Endothelial cell of umbilical vein (primary cell): ENCODE results near the gene AP2A2. TPM values are rescaled to one million over a fixed set of nuclear protein-coding genes. Genes with fewer than 3 reads are reported as not detected.

Experiments
- BruUV-seq: library from RNA; stranded (reverse); fragments of 400-500 nt; replicated peaks from 2 replicates; lab custom pipeline; 2021; lab: Mats Ljungman, UMichigan
- CTCF ChIA-PET: fragments of 300-600, 350-600 bp; sonication (Branson Sonifier 250); formaldehyde crosslinking; loops from one replicate; lab custom pipeline; 2021; ENCODE audit warnings: antibody characterized with exemption, inconsistent platforms; lab: Charles Lee
- POLR2A ChIA-PET: fragments of 300-600, 350-600 bp; sonication (Branson Sonifier 250); formaldehyde crosslinking; loops from one replicate; lab custom pipeline; 2021; ENCODE audit warnings: antibody characterized with exemption, inconsistent platforms; lab: Charles Lee
- DNase-seq: peaks from one replicate; pipeline ENCODE4 v3.0.0-alpha.2; 2011; ENCODE audit warnings: low read depth, low spot score
- FAIRE-seq: peaks from 2 replicates; lab custom pipeline; 2011; peaks lifted over from hg19 to GRCh38; lab: Jason Lieb, UNC
- H2AFZ ChIP-seq: 2 replicates; pipeline ENCODE4 v1.6.0; 2012; ENCODE audit warnings: low read depth, low read length, control low read depth, inconsistent platforms
- H3K27ac ChIP-seq: 2 replicates; pipeline ENCODE4 v1.5.1; 2011; ENCODE audit warnings: low read depth, mild to moderate bottlenecking, control low read depth, low read length, moderate library complexity; ENCODE audit not compliant: insufficient read depth
- H3K27me3 ChIP-seq, 2 experiments: 2 replicates each; pipeline versions ENCODE4 v1.6.0 to v1.6.1; 2011; ENCODE audit warnings: low read length in 2 of 2, mixed read lengths in 1 of 2; ENCODE audit not compliant: control insufficient read depth in 2 of 2, insufficient read depth in 2 of 2
- H3K36me3 ChIP-seq, 2 experiments: 2 replicates in 1 of 2; 3 replicates in 1 of 2; pipeline ENCODE4 v1.5.1; 2011; ENCODE audit warnings: low read length in 2 of 2, mild to moderate bottlenecking in 1 of 2, moderate library complexity in 1 of 2; ENCODE audit not compliant: control insufficient read depth in 2 of 2, insufficient read depth in 2 of 2; ENCODE audit errors: extremely low read depth in 1 of 2
- H3K4me1 ChIP-seq: 3 replicates; pipeline ENCODE4 v1.5.1; 2011; ENCODE audit warnings: mild to moderate bottlenecking, low read length; ENCODE audit not compliant: control insufficient read depth, insufficient read depth; ENCODE audit errors: extremely low read depth
- H3K4me2 ChIP-seq: 2 replicates; pipeline ENCODE4 v1.6.1; 2011; ENCODE audit warnings: low read length, control low read depth, mixed read lengths; ENCODE audit not compliant: insufficient read depth
- H3K4me3 ChIP-seq, 3 experiments: fragments of 200-600 bp in 1 of 3; sonication (generic), shearing (Covaris generic) in 1 of 3; replicated peaks in 1 of 3; 2 replicates each; pipeline ENCODE4 v1.5.1; 2011 to 2016; ENCODE audit warnings: control low read depth in 3 of 3, low read length in 3 of 3, mild to moderate bottlenecking in 2 of 3, inconsistent platforms in 1 of 3, low read depth in 1 of 3, moderate library complexity in 1 of 3; ENCODE audit not compliant: insufficient read depth in 1 of 3
- H3K79me2 ChIP-seq: 2 replicates; pipeline ENCODE4 v1.6.0; 2012; ENCODE audit warnings: low read length, inconsistent platforms; ENCODE audit not compliant: control insufficient read depth, insufficient read depth
- H3K9ac ChIP-seq: replicated peaks from 2 replicates; pipeline ENCODE3; 2011; ENCODE audit warnings: low read length, control low read depth; ENCODE audit not compliant: insufficient read depth; ENCODE audit errors: extremely low read depth
- H3K9me1 ChIP-seq: replicated peaks from 3 replicates; pipeline ENCODE4 v1.6.0; 2011; ENCODE audit warnings: mild to moderate bottlenecking, low read length; ENCODE audit not compliant: control insufficient read depth, insufficient read depth; ENCODE audit errors: extremely low read depth
- H3K9me3 ChIP-seq: replicated peaks from 2 replicates; pipeline ENCODE4 v1.5.1; 2012; ENCODE audit warnings: low read length, inconsistent platforms; ENCODE audit not compliant: control insufficient read depth, insufficient read depth
- H4K20me1 ChIP-seq: replicated peaks from 2 replicates; pipeline ENCODE3; 2011; ENCODE audit warnings: mild to moderate bottlenecking, low read length; ENCODE audit not compliant: control insufficient read depth, insufficient read depth; ENCODE audit errors: extremely low read depth
- FOS ChIP-seq: IDR thresholded peaks from 2 replicates; pipeline ENCODE4 v1.6.1; 2011; ENCODE audit warnings: mild to moderate bottlenecking, low read length, moderate library complexity, borderline replicate concordance; ENCODE audit not compliant: insufficient read depth
- GATA2 ChIP-seq: IDR thresholded peaks from 2 replicates; pipeline ENCODE4 v1.7.0; 2011; ENCODE audit warnings: low read depth, mild to moderate bottlenecking, moderate library complexity, mixed read lengths, low read length; ENCODE audit not compliant: insufficient read length, insufficient read depth
- JUN ChIP-seq: IDR thresholded peaks from 2 replicates; pipeline ENCODE4 v1.6.1; 2011; ENCODE audit warnings: borderline replicate concordance, low read depth; ENCODE audit not compliant: insufficient read length, insufficient read depth
- POLR2A ChIP-seq: IDR thresholded peaks from 2 replicates; pipeline ENCODE4 v1.6.1; 2012; ENCODE audit warnings: low read depth, mild to moderate bottlenecking, control low read depth, low read length
- POLR2AphosphoS5 ChIP-seq: IDR thresholded peaks from 2 replicates; pipeline ENCODE4 v1.6.1; 2012; ENCODE audit warnings: low read depth, mild to moderate bottlenecking, control low read depth, low read length, moderate library complexity; ENCODE audit not compliant: insufficient read depth
- dilution Hi-C: fragments of 300-500 bp; cut with MboI; formaldehyde crosslinking; loops from one replicate; pipeline ENCODE4 v1.15.0; 2019; ENCODE audit warnings: low sequenced_read_pairs; ENCODE audit not compliant: extremely low pct_ligation_motif_present
- intact Hi-C: fragments of 100-400 bp; cut with micrococcal nuclease; formaldehyde crosslinking; loops from one replicate; pipeline ENCODE4 v1.10.0; 2022
- polyA plus RNA-seq, 4 experiments: library from polyadenylated mRNA; depleted of rRNA in 3 of 4; stranded (reverse) in 3 of 4; unstranded in 1 of 4; fragments of >200 nt; gene quantifications; 2 replicates each; pipeline versions ENCODE4 v1.2.1 to v1.2.3, GENCODE V29; 2011 to 2012; ENCODE audit warnings: missing spikeins in 1 of 4
- total RNA-seq: library from RNA; stranded (reverse); gene quantifications from 2 replicates; pipeline ENCODE4 v1.2.3, GENCODE V29; 2021
- TF ChIP-seq, protein P1 (sequence below), 2 donors: IDR thresholded peaks; 1 replicate in 1 of 2; 2 replicates in 1 of 2; pipeline ENCODE4 v1.5.1; 2011; ENCODE audit warnings: low read length in 2 of 2, mild to moderate bottlenecking in 2 of 2, moderate library complexity in 2 of 2, control low read depth in 1 of 2, inconsistent platforms in 1 of 2, low read depth in 1 of 2; ENCODE audit not compliant: insufficient read depth in 1 of 2; ENCODE audit errors: extremely low read depth in 1 of 2

Gene AP2A2
- total and polyA plus RNA-seq, 2 donors (not counting 3 experiments of a cell fraction or from before 2014, with no cell fraction given), result 89.5 to 92.6 TPM

DNA sequence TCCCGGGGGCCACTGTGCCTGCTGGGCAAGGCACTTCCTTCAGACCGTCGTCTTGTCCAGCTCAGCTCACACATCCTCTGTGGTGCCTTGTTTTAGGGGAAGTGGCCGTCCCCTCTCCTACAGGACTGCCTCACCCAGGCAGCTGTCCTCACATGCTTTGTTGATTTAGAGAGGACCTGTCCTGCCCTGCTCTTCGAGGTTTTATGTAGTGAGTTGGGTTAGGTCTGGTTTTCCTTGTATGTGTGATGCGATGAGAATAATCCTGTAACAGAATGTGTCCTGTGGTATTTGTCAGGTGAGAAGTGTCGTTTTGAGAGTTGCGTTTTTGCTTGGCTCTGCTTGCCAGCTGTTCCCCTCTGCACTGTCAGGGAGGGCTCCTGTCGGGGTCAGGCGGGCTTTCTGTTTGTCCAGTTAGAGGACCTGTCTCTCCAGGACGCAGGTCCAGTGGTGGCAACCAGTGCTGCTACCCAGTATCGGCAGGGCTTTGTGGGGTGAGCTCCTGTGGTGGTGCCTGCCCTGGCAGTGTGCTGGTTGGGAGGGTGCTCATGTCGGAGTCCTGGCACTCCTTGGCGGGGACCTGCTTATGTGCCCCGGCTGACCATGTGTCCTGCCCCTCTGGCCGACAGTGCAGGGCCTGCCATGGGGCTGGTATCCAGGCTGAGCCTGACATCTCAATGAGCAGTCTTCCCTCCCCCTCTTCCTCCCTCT, 69.5 kb downstream of the AP2A2 start:
- no peak for DNase-seq
- Histone ChIP-seq H3K9ac (no peak overlapping the region), H3K9me1 (no peaks in the 10 kb centered on the region), H3K27me3 (no peaks in the 10 kb centered on the region), H3K4me2 (no peak overlapping the region), H3K79me2 (peaks cover 2% of the 10 kb centered on the region), H3K4me1 (no peaks in the 10 kb centered on the region), H2AFZ (no peak overlapping the region), H3K4me3 (no peak overlapping the region), H3K27ac (no peak overlapping the region), H4K20me1 (no peaks in the 10 kb centered on the region), H3K9me3 (no peaks in the 10 kb centered on the region), H3K36me3 (peaks cover 9 to 46% of the 10 kb centered on the region in 2 experiments)
- TF ChIP-seq, protein P1, sequence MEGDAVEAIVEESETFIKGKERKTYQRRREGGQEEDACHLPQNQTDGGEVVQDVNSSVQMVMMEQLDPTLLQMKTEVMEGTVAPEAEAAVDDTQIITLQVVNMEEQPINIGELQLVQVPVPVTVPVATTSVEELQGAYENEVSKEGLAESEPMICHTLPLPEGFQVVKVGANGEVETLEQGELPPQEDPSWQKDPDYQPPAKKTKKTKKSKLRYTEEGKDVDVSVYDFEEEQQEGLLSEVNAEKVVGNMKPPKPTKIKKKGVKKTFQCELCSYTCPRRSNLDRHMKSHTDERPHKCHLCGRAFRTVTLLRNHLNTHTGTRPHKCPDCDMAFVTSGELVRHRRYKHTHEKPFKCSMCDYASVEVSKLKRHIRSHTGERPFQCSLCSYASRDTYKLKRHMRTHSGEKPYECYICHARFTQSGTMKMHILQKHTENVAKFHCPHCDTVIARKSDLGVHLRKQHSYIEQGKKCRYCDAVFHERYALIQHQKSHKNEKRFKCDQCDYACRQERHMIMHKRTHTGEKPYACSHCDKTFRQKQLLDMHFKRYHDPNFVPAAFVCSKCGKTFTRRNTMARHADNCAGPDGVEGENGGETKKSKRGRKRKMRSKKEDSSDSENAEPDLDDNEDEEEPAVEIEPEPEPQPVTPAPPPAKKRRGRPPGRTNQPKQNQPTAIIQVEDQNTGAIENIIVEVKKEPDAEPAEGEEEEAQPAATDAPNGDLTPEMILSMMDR (IDR thresholded peaks at IDR 0.05; ENCODE audit: extremely low read depth in 1 of 2, insufficient read depth in 1 of 2, low read depth in 1 of 2, low read length in 2 of 2), result no peak
- no peak for TF ChIP-seq POLR2AphosphoS5
- TF ChIP-seq JUN, result no peak
- TF ChIP-seq POLR2A, result no peak
- no peak for TF ChIP-seq FOS
- TF ChIP-seq GATA2, result no peak
- intact Hi-C loops, result no loop called here
- dilution Hi-C loops, result no loop called here
- no TSS peak for BruUV-seq
- no peak for FAIRE-seq
- CTCF ChIA-PET, result interaction anchor here (1.0 kb wide), 2 partner anchors 46 to 52 kb away, joined by 3 read pairs; no protein-coding TSS in a partner anchor
- POLR2A ChIA-PET, result no interaction called here
